GM18873 (cell line): Measurements from ENCODE around the gene ACTR5.
"Not testable (repeated sequence)": the region's sequence is repeated elsewhere in the genome, so short reads cannot be mapped to it uniquely, and the experiment has no call there.

ENCODE experiments used
- ATAC-seq: cut with Tn5 transposase; IDR thresholded peaks from one replicate; pipeline ENCODE4 v1.9.1; 2021; ENCODE audit warnings: mild to moderate bottlenecking, moderate library complexity, moderate number of reproducible peaks; ENCODE audit not compliant: unreplicated experiment, low FRiP score

The ACTR5 gene

GRCh38 chr20:38804221-38804620 is 56.0 kb downstream of the ACTR5 start:
- ATAC-seq, result no peak

- no peak for ATAC-seq
Measured at GRCh38 chr20:38804682-38805501, 56.6 kb downstream of the ACTR5 start.

- ATAC-seq, result no peak
Measured at GRCh38 chr20:38805502-38805957, 57.3 kb downstream of the ACTR5 start, which contains the start of gene PPP1R16B. PPP1R16B (plus strand) TSS chr20:38805697; CDS start chr20:38835926, 30,229 bp downstream.

GRCh38 chr20:38805958-38806854 is 57.9 kb downstream of the ACTR5 start:
- ATAC-seq, result no peak

- ATAC-seq, result no peak
Measured at GRCh38 chr20:38806855-38807655, 58.8 kb downstream of the ACTR5 start.

GRCh38 chr20:38809942-38810341 is 61.7 kb downstream of the ACTR5 start:
- ATAC-seq, result no peak

GRCh38 chr20:38810926-38811630 is 62.8 kb downstream of the ACTR5 start:
- no peak for ATAC-seq

GRCh38 chr20:38811769-38812168 is 63.5 kb downstream of the ACTR5 start:
- ATAC-seq, result no peak

GRCh38 chr20:38812182-38812581 is 63.9 kb downstream of the ACTR5 start:
- ATAC-seq, result no peak

GRCh38 chr20:38812709-38813573 is 64.7 kb downstream of the ACTR5 start:
- ATAC-seq, result no peak

GRCh38 chr20:38813574-38813962 is 65.3 kb downstream of the ACTR5 start:
- not testable (repeated sequence) for ATAC-seq

GRCh38 chr20:38815446-38815845 is 67.2 kb downstream of the ACTR5 start:
- no peak for ATAC-seq

- no peak for ATAC-seq
Measured at GRCh38 chr20:38818113-38819065, 70.1 kb downstream of the ACTR5 start.
